C4-2B (cell line): Measurements from ENCODE around the gene C5orf58.

ENCODE experiments used
- ZFX ChIP-seq: fragments of 450-650 bp; IDR thresholded peaks from 2 replicates; pipeline ENCODE4 v1.6.1; 2017
- TF ChIP-seq, protein P1 (sequence below): fragments of 450-650 bp; conservative IDR thresholded peaks from 2 replicates; pipeline ENCODE4 v1.5.1; 2017; ENCODE audit warnings: mild to moderate bottlenecking

DNA sequence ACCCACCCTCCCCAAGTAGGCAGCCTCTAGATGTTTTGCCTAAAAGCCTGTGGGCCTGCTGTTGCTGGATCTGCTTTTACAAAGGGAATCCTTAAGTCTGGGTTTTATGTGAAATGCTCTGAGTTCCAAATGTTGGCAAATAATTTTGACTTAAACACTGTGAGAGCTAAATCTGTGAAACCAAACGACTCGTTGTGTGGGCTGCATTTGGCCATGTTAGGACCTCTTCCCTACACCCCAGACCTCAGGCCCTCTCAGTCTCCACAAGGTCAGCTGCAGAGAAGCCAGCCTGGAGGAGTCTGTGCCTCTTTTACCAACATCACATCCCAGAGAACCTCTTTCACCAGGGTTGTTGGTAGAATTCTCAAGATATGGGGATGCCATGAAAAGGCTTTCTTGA, 55.4 kb downstream of the C5orf58 start:
- TF ChIP-seq, protein P1, sequence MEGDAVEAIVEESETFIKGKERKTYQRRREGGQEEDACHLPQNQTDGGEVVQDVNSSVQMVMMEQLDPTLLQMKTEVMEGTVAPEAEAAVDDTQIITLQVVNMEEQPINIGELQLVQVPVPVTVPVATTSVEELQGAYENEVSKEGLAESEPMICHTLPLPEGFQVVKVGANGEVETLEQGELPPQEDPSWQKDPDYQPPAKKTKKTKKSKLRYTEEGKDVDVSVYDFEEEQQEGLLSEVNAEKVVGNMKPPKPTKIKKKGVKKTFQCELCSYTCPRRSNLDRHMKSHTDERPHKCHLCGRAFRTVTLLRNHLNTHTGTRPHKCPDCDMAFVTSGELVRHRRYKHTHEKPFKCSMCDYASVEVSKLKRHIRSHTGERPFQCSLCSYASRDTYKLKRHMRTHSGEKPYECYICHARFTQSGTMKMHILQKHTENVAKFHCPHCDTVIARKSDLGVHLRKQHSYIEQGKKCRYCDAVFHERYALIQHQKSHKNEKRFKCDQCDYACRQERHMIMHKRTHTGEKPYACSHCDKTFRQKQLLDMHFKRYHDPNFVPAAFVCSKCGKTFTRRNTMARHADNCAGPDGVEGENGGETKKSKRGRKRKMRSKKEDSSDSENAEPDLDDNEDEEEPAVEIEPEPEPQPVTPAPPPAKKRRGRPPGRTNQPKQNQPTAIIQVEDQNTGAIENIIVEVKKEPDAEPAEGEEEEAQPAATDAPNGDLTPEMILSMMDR = no peak
- TF ChIP-seq ZFX = no peak
